ENCODE results near the gene NUP93.
A peak's percentile ranks its signal among the peaks of the same experiment; 100 is the strongest.

The NUP93 gene

DNA sequence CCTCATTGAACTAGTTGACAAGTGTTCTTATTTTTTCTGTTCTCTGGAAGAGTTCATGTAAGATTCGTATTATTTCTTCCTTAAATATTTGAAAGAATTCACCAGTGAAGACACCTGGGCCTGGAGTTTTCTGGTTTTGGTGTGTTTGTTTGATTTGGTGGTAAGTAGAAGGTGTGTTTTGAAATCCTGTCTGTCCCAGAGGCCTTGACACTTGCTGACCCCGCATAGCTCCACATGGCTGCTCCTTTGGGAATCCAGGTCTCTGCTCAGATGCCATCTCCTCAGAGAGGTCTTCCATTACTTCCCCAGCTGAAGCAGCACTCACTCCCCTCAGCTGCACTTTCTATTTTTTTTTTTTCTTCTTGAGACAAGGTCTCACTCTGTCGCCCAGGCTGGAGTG lies 5.7 kb upstream of the NUP93 start:
- no peak for DNase-seq (ENCODE audit: low read depth, low spot score)
- no peaks in the 10 kb centered on the region for H3K36me3 ChIP-seq (ENCODE audit: insufficient read depth, insufficient read length, low read length)
- no peaks in the 10 kb centered on the region for H3K4me1 ChIP-seq (ENCODE audit: insufficient read depth, insufficient read length)
- no peak overlapping the region for H3K4me3 ChIP-seq (ENCODE audit: insufficient read length, low read depth)
- 0 out of 2 replicates have a peak, but pooled peaks cover 4% of the 10 kb centered on the region for H3K9me3 ChIP-seq (ENCODE audit: insufficient read depth, low read length)
- no peak for TF ChIP-seq YY1 (IDR thresholded peaks at IDR 0.05; ENCODE audit: insufficient read depth, insufficient read length)
- no peak for TF ChIP-seq SUZ12 (IDR thresholded peaks at IDR 0.05; ENCODE audit: extremely low read depth, insufficient read depth, insufficient read length)
- no peak for TF ChIP-seq ZNF274 (IDR thresholded peaks at IDR 0.05; ENCODE audit: low read depth, low read length)
- H3K9ac ChIP-seq (ENCODE audit: insufficient read length, low read depth): no peak overlapping the region
- no peaks in the 10 kb centered on the region for H3K27me3 ChIP-seq (ENCODE audit: insufficient read depth, insufficient read length)

DNA sequence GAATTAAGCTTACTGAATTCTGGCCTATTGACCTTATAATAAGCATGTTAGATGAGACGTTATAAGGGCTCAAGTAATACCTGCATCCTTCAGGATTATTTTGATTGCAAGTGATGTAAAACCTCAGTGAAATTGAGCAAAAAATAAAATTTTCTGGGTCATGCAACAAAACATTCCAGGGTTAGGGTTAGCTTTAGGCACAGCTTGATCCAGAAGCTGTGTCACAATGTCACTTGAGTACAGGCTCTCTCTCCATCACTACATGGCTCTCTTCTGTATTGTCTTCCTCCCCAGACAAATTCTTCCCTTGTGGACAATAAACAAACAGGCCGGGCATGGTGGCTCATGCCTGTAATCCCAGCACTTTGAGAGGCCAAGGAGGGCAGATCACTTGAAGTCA lies 3.6 kb upstream of the NUP93 start:
- TF ChIP-seq SUZ12 (IDR thresholded peaks at IDR 0.05; ENCODE audit: extremely low read depth, insufficient read depth, insufficient read length) (no peak), ZNF274 (IDR thresholded peaks at IDR 0.05; ENCODE audit: low read depth, low read length) (no peak), YY1 (IDR thresholded peaks at IDR 0.05; ENCODE audit: insufficient read depth, insufficient read length) (no peak)
- DNase-seq (ENCODE audit: low read depth, low spot score): no peak
- no peaks in the 10 kb centered on the region for H3K36me3 ChIP-seq (ENCODE audit: insufficient read depth, insufficient read length, low read length)
- H3K4me3 ChIP-seq (ENCODE audit: insufficient read length, low read depth): no peak overlapping the region
- H3K27me3 ChIP-seq (ENCODE audit: insufficient read depth, insufficient read length): no peaks in the 10 kb centered on the region
- no peak overlapping the region for H3K9ac ChIP-seq (ENCODE audit: insufficient read length, low read depth)
- H3K4me1 ChIP-seq (ENCODE audit: insufficient read depth, insufficient read length): no peaks in the 10 kb centered on the region
- H3K9me3 ChIP-seq (ENCODE audit: insufficient read depth, low read length): 0 out of 2 replicates have a peak, but pooled peaks cover 4% of the 10 kb centered on the region

DNA sequence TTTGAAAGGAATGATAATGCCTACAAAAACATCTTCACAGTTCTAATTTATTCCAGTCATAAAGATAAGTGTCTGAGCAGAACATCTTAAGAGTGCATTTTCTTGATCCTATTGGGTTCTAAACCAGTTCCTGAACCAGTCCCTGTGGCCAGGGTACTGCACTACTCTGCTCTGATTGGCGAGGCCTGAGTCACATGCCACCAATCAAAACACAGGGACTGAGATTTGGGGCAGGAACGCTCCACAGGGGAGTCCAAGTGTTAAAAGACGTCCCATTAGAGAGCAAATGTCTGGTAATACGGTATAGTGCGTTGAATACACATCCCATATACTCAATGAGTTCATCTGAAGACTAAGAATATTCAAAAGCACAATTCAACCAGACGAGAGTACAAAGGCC lies 3.0 kb upstream of the NUP93 start:
- Histone ChIP-seq H3K36me3 (ENCODE audit: insufficient read depth, insufficient read length, low read length) (peaks cover 5% of the 10 kb centered on the region), H3K9me3 (ENCODE audit: insufficient read depth, low read length) (0 out of 2 replicates have a peak, but pooled peaks cover 4% of the 10 kb centered on the region), H3K4me1 (ENCODE audit: insufficient read depth, insufficient read length) (no peaks in the 10 kb centered on the region), H3K4me3 (ENCODE audit: insufficient read length, low read depth) (no peak overlapping the region), H3K27me3 (ENCODE audit: insufficient read depth, insufficient read length) (no peaks in the 10 kb centered on the region), H3K9ac (ENCODE audit: insufficient read length, low read depth) (no peak overlapping the region)
- no peak for TF ChIP-seq ZNF274 (IDR thresholded peaks at IDR 0.05; ENCODE audit: low read depth, low read length)
- no peak for TF ChIP-seq SUZ12 (IDR thresholded peaks at IDR 0.05; ENCODE audit: extremely low read depth, insufficient read depth, insufficient read length)
- TF ChIP-seq YY1 (IDR thresholded peaks at IDR 0.05; ENCODE audit: insufficient read depth, insufficient read length): no peak
- DNase-seq (ENCODE audit: low read depth, low spot score): no peak

DNA sequence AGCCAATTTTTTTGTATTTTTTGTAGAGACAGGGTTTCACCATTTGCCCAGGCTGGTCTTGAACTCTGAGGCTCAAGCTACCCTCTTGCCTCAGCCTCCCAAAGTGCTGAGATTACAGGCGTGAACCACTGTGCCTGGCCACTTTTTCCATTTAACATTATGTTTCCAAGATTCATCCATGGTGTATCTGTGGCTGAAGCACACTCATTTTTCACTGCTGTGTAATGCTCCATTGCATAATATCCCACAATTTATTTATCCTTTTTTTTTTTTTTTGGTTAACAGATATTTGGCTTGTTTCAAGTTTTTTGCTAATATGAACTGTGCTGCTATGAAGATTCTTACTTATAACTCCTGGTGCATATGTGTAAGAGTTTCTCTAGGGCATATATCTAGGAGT lies 1.9 kb upstream of the NUP93 start:
- H3K4me3 ChIP-seq (ENCODE audit: insufficient read length, low read depth): no peak overlapping the region
- no peak overlapping the region for H3K9ac ChIP-seq (ENCODE audit: insufficient read length, low read depth)
- peaks cover 15% of the 10 kb centered on the region for H3K36me3 ChIP-seq (ENCODE audit: insufficient read depth, insufficient read length, low read length)
- H3K4me1 ChIP-seq (ENCODE audit: insufficient read depth, insufficient read length): no peaks in the 10 kb centered on the region
- H3K27me3 ChIP-seq (ENCODE audit: insufficient read depth, insufficient read length): no peaks in the 10 kb centered on the region
- TF ChIP-seq ZNF274 (IDR thresholded peaks at IDR 0.05; ENCODE audit: low read depth, low read length) (no peak), SUZ12 (IDR thresholded peaks at IDR 0.05; ENCODE audit: extremely low read depth, insufficient read depth, insufficient read length) (no peak), YY1 (IDR thresholded peaks at IDR 0.05; ENCODE audit: insufficient read depth, insufficient read length) (no peak)
- no peak for DNase-seq (ENCODE audit: low read depth, low spot score)
- H3K9me3 ChIP-seq (ENCODE audit: insufficient read depth, low read length): no peaks in the 10 kb centered on the region

DNA sequence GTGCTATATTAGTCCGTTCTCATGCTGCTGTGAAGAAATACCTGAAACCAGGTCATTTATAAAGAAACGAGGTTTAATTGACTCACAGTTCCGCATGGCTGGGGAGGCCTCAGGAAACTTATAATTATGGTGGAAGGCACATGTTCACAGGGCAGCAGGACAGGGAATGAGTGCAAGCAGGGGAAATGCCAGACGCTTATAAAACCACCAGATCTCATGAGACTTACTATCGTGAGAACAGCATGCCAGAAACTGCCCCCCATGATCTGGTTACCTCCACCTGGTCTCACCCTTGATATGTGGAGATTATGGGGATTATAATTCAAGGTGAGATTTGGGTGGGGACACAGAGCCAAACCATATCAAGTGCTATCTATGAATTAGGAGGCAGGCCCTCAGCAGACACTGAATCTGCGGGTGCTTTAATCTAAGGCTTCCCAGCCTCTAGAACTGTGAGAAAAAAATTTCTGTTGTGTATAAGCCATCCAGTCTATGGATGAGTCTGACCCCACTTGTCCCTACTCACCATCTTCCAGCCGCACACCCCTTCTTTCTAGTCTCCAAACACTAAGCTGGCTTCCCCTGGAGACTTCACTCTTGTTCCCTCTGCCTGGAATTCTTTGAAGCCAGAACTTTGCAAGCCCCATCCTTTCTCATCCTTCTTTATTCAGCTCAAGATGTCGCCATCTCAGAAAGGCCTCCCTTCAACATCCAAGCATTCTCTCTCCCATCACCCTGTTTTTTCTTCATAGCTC lies 772 bp upstream of the NUP93 start:
- H3K9ac ChIP-seq (ENCODE audit: insufficient read length, low read depth): peak overlapping the region; percentile 82
- peak overlapping the region; percentile 60 for H3K4me3 ChIP-seq (ENCODE audit: insufficient read length, low read depth)
- H3K4me1 ChIP-seq (ENCODE audit: insufficient read depth, insufficient read length): no peaks in the 10 kb centered on the region
- no peaks in the 10 kb centered on the region for H3K27me3 ChIP-seq (ENCODE audit: insufficient read depth, insufficient read length)
- DNase-seq (ENCODE audit: low read depth, low spot score): no peak
- TF ChIP-seq YY1 (IDR thresholded peaks at IDR 0.05; ENCODE audit: insufficient read depth, insufficient read length) (no peak), SUZ12 (IDR thresholded peaks at IDR 0.05; ENCODE audit: extremely low read depth, insufficient read depth, insufficient read length) (no peak), ZNF274 (IDR thresholded peaks at IDR 0.05; ENCODE audit: low read depth, low read length) (no peak)
- H3K36me3 ChIP-seq (ENCODE audit: insufficient read depth, insufficient read length, low read length): peaks cover 22% of the 10 kb centered on the region
- H3K9me3 ChIP-seq (ENCODE audit: insufficient read depth, low read length): no peaks in the 10 kb centered on the region

DNA sequence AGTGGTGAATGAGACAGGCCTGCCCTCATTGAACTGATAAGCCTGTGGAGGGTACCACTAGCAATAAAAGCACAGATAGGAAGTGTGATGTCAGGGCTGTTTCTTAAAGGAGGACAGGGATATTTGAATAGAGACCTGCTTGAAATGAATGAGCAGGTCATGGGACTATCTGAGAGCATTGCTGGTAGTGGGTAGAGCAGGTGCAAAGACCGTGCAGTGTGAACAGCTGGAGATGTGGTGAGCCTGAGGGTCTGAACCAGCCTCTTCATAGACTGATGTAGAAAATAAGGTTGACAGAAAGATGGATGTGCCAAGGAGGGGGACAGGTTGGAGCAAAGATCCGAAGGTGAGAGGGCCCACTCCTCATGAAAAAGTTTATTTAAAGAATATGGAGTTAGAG lies 2.4 kb downstream of the NUP93 start:
- H3K27me3 ChIP-seq (ENCODE audit: insufficient read depth, insufficient read length): no peaks in the 10 kb centered on the region
- H3K36me3 ChIP-seq (ENCODE audit: insufficient read depth, insufficient read length, low read length): peaks cover 41% of the 10 kb centered on the region
- H3K9me3 ChIP-seq (ENCODE audit: insufficient read depth, low read length): peaks cover 9% of the 10 kb centered on the region; the same call in 1 of the 2 replicates
- H3K9ac ChIP-seq (ENCODE audit: insufficient read length, low read depth): no peak overlapping the region
- H3K4me1 ChIP-seq (ENCODE audit: insufficient read depth, insufficient read length): no peaks in the 10 kb centered on the region
- TF ChIP-seq ZNF274 (IDR thresholded peaks at IDR 0.05; ENCODE audit: low read depth, low read length): no peak
- TF ChIP-seq YY1 (IDR thresholded peaks at IDR 0.05; ENCODE audit: insufficient read depth, insufficient read length): no peak
- no peak for TF ChIP-seq SUZ12 (IDR thresholded peaks at IDR 0.05; ENCODE audit: extremely low read depth, insufficient read depth, insufficient read length)
- no peak for DNase-seq (ENCODE audit: low read depth, low spot score)
- no peak overlapping the region for H3K4me3 ChIP-seq (ENCODE audit: insufficient read length, low read depth)

DNA sequence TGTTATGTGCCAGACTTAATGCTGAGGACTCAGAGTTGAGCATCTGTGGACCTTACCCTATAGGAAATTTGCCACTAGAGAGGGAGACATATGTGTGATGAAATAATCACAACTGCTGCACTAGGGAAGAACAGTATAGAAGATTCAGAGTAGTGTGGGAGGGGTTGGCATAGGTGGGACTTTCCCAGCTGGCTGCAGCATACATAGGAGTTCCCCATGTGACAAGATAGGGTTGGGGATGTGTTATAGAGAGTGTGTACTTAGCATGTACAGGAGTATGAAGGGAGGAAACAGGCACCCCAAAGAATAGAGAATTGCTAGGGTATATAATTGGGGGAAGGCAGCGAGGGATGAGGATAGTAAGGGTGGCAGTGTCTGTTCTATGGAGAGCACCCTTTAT lies 2.9 kb downstream of the NUP93 start:
- Histone ChIP-seq H3K27me3 (ENCODE audit: insufficient read depth, insufficient read length) (no peaks in the 10 kb centered on the region), H3K36me3 (ENCODE audit: insufficient read depth, insufficient read length, low read length) (peaks cover 43% of the 10 kb centered on the region), H3K4me3 (ENCODE audit: insufficient read length, low read depth) (no peak overlapping the region), H3K4me1 (ENCODE audit: insufficient read depth, insufficient read length) (no peaks in the 10 kb centered on the region), H3K9ac (ENCODE audit: insufficient read length, low read depth) (no peak overlapping the region), H3K9me3 (ENCODE audit: insufficient read depth, low read length) (peaks cover 14% of the 10 kb centered on the region; the same call in 1 of the 2 replicates)
- DNase-seq (ENCODE audit: low read depth, low spot score): no peak
- TF ChIP-seq SUZ12 (IDR thresholded peaks at IDR 0.05; ENCODE audit: extremely low read depth, insufficient read depth, insufficient read length) (no peak), YY1 (IDR thresholded peaks at IDR 0.05; ENCODE audit: insufficient read depth, insufficient read length) (no peak), ZNF274 (IDR thresholded peaks at IDR 0.05; ENCODE audit: low read depth, low read length) (no peak)
